ENCODE results near the gene ARL2.

Gene ARL2

DNA sequence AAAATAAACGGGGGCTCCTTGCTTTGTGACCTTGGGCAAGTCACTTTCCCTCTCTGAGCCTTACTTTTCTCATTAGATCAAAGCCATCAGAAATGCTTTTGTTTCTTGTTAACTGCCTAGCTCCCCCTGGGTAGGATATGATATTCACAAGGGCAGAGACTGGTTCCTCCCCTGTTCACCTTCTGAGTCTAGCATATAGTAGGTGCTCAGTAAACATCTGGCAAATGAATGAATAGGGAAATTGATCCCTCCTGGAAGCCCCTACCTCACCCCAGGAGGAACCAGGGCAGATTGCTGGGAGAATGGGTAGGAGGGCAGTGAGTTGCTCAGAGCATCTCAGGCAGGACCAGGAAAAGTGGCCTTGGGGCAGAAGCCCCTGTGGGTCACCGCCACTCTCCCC, 20.5 kb downstream of the ARL2 start:
- Histone ChIP-seq H3K27me3 (replicated peaks; ENCODE audit: control insufficient read depth, insufficient read depth, low read length) (no peaks in the 10 kb centered on the region), H3K36me3 (ENCODE audit: control insufficient read depth, insufficient read depth, low read length) (peaks cover 11% of the 10 kb centered on the region), H3K4me3 (replicated peaks; ENCODE audit: low read depth, low read length) (no peak overlapping the region)
- no peak for TF ChIP-seq CTCF (IDR thresholded peaks at IDR 0.05; ENCODE audit: insufficient read depth, low read length, poor library complexity, severe bottlenecking)
- no peak for DNase-seq (ENCODE audit: extremely low read depth, insufficient read length)

DNA sequence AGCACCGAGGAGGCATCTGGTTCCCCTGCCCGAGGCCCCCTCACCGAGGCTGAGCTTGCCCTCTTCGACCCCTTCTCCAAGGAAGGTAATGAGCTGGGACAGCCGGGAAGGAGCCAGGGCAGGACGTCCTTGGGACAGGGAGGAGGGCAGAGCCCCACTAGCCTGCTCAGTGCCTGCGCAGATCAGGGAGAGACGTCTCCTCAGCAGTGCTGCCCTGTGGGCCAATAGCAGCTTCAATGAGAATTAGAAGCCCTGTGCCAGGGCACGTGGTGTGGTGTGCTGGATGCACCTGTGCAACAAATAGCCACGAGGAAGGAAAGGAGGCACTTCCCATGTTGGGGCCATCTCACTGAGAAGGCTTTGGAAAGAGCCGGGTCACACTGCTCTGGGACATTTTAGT, 21.6 kb downstream of the ARL2 start:
- DNase-seq (ENCODE audit: extremely low read depth, insufficient read length), result no peak
- TF ChIP-seq CTCF (IDR thresholded peaks at IDR 0.05; ENCODE audit: insufficient read depth, low read length, poor library complexity, severe bottlenecking), result no peak
- Histone ChIP-seq H3K27me3 (replicated peaks; ENCODE audit: control insufficient read depth, insufficient read depth, low read length) (no peaks in the 10 kb centered on the region), H3K4me3 (replicated peaks; ENCODE audit: low read depth, low read length) (no peak overlapping the region), H3K36me3 (ENCODE audit: control insufficient read depth, insufficient read depth, low read length) (peaks cover 11% of the 10 kb centered on the region)

DNA sequence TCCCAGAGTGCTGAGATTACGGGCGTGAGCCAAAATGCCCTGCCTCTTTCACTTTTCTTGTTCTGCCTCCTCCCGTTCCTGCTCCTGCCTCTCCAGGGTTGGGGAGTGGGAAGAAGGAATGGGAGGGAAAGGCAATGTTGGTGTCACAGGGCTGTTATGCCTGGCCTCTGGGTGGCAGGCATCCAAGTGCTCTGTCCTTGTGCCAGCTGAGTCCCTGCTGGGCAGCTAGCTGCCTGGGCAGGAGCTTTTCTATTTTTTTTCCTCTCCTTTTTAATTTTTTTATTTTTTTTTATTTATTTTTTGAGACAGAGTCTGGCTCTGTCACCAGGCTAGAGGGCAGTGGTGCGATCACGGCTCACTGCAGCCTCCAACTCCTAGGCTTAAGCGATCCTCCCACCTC, 23.0 kb downstream of the ARL2 start:
- Histone ChIP-seq H3K4me3 (replicated peaks; ENCODE audit: low read depth, low read length) (no peak overlapping the region), H3K27me3 (replicated peaks; ENCODE audit: control insufficient read depth, insufficient read depth, low read length) (no peaks in the 10 kb centered on the region), H3K36me3 (ENCODE audit: control insufficient read depth, insufficient read depth, low read length) (peaks cover 11% of the 10 kb centered on the region)
- no peak for TF ChIP-seq CTCF (IDR thresholded peaks at IDR 0.05; ENCODE audit: insufficient read depth, low read length, poor library complexity, severe bottlenecking)
- no peak for DNase-seq (ENCODE audit: extremely low read depth, insufficient read length)

DNA sequence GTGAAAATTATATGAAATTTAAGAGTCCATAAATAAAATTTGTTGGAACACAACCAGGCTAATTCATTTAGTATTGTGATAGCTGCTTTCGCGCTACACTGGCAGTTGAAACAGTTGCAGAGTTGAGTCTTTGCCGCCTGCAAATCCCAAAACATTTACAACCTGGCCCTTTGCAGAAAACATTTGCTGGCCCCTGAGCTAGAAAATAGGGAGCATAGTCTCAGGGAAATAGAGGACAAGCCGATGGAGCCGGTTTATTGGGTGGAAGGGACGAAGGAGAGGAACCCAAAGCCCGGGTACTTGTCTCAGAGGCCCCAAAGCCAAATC, 26.5 kb downstream of the ARL2 start:
- Histone ChIP-seq H3K4me3 (replicated peaks; ENCODE audit: low read depth, low read length) (peak overlapping the region; percentile 76), H3K36me3 (ENCODE audit: control insufficient read depth, insufficient read depth, low read length) (peaks cover 14% of the 10 kb centered on the region)

GRCh38 chr11:65040847-65041622, 27.1 kb downstream of the ARL2 start, which contains the start of gene SAC3D1:
TSS of gene SAC3D1 (plus strand) at chr11:65041210. CDS start at chr11:65041293, 83 bp downstream.
- H3K36me3 ChIP-seq (ENCODE audit: control insufficient read depth, insufficient read depth, low read length), result peaks cover 13% of the 10 kb centered on the region
- DNase-seq (ENCODE audit: extremely low read depth, insufficient read length), result peak; percentile 96
- TF ChIP-seq CTCF (IDR thresholded peaks at IDR 0.05; ENCODE audit: insufficient read depth, low read length, poor library complexity, severe bottlenecking), result no peak

More for the DNA sequence above, 26.5 kb downstream of the ARL2 start:
- TF ChIP-seq CTCF (IDR thresholded peaks at IDR 0.05; ENCODE audit: insufficient read depth, low read length, poor library complexity, severe bottlenecking), result no peak
- no peaks in the 10 kb centered on the region for H3K27me3 ChIP-seq (replicated peaks; ENCODE audit: control insufficient read depth, insufficient read depth, low read length)
- no peak for DNase-seq (ENCODE audit: extremely low read depth, insufficient read length)

More at GRCh38 chr11:65040847-65041622, 27.1 kb downstream of the ARL2 start, which contains the start of gene SAC3D1:
- H3K27me3 ChIP-seq (replicated peaks; ENCODE audit: control insufficient read depth, insufficient read depth, low read length), result no peaks in the 10 kb centered on the region
- peak within 1 kb of the TSS; percentile 76 for H3K4me3 ChIP-seq (replicated peaks; ENCODE audit: low read depth, low read length)

Measured in GM06990 (cell line).